ENCODE data around the gene CDC42EP4.

DNA sequence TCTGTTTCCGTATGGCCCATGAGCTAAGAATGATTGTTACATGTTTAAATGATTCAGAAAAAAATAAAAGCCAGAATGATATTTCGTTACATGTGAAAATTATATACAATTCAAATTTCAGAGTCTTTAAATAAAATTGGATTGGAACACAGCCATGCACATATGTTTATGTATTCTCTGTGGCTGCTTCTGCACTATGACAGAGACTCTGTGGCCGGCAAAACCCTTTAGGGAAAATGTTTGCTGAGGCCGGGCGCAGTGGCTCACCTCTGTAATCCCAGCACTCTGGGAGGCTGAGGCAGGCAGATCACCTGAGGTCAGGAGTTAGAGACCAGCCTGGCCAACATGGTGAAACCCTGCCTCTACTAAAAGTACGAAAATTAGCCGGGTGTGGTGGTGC is 15.9 kb upstream of the CDC42EP4 start:
- TF ChIP-seq, protein P1, sequence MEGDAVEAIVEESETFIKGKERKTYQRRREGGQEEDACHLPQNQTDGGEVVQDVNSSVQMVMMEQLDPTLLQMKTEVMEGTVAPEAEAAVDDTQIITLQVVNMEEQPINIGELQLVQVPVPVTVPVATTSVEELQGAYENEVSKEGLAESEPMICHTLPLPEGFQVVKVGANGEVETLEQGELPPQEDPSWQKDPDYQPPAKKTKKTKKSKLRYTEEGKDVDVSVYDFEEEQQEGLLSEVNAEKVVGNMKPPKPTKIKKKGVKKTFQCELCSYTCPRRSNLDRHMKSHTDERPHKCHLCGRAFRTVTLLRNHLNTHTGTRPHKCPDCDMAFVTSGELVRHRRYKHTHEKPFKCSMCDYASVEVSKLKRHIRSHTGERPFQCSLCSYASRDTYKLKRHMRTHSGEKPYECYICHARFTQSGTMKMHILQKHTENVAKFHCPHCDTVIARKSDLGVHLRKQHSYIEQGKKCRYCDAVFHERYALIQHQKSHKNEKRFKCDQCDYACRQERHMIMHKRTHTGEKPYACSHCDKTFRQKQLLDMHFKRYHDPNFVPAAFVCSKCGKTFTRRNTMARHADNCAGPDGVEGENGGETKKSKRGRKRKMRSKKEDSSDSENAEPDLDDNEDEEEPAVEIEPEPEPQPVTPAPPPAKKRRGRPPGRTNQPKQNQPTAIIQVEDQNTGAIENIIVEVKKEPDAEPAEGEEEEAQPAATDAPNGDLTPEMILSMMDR (IDR thresholded peaks at IDR 0.05 in 4 of 5, conservative IDR thresholded peaks at IDR 0.05 in 1 of 5) = no peak
- no peak for TF ChIP-seq POLR2A (IDR thresholded peaks at IDR 0.05)
